Neuron (in vitro differentiated cells): ENCODE measurements around the gene LCNL1.

Source experiments
- H2AFZ ChIP-seq: one replicate; pipeline ENCODE4 v1.6.1; 2013; ENCODE audit warnings: low read depth, mild to moderate bottlenecking, inconsistent platforms, low read length, moderate library complexity
- H3K27me3 ChIP-seq: one replicate; pipeline ENCODE4 v1.6.1; 2013; ENCODE audit warnings: low read length; ENCODE audit not compliant: insufficient read depth
- H3K36me3 ChIP-seq: one replicate; pipeline ENCODE4 v1.6.1; 2013; ENCODE audit warnings: low read length; ENCODE audit not compliant: insufficient read depth
- H3K4me1 ChIP-seq: one replicate; pipeline ENCODE4 v1.6.1; 2013; ENCODE audit warnings: low read length; ENCODE audit not compliant: insufficient read depth
- H3K4me3 ChIP-seq: 2 replicates; pipeline ENCODE4 v1.5.1; 2013; ENCODE audit warnings: mild to moderate bottlenecking, low read length, moderate library complexity
- H3K9me3 ChIP-seq: one replicate; pipeline ENCODE4 v1.6.1; 2013; ENCODE audit warnings: low read length

LCNL1 gene

DNA sequence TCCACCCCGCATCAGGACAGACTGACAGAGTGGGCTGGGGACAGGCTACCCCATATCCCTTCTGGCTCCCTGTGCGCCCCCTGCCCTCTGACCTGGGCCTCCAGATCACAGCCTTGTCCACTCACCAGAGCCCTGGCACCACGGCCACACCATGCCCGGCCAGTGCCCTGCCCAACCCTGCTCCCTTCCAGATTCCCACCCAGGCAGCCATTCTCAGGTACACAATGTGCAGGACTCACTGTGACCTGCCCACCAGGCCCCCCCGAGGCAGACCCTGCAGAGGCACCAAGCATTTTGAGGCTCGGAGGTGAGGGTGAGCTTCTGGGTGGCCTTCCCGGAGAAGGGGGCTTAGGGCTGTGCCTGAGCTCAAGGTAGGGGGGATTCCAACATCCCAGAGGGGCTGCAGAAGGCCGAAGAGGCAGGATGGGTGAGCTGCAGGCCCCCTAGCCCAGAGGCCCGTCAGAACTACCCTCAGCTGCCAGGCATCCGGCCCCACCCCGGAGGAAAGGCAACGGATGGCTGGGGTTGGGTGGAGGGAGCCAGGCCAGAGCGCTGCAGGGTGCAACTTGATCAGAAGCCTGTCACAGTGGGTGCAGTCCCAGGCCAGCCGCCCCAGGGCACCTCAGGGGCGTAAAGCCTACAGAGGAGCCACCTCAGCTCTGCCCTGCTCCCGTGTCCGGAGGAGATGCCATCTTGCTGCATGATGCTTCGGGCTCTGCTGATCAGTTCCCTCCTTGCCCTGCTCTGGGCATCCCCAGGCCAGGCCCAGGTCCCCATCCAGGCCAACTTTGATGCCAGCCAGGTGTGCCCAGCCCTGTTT, at the start of gene LCNL1:
Gene LCNL1 (plus strand): TSS at position 762 of the 820 bp plus-strand sequence. CDS start 594 bp downstream, outside the sequence.
- peaks cover 43% of the 10 kb centered on the region for H3K27me3 ChIP-seq
- no peak within 1 kb of the TSS for H3K4me3 ChIP-seq
- H3K9me3 ChIP-seq, result no peaks in the 10 kb centered on the region
- no peaks in the 10 kb centered on the region for H3K36me3 ChIP-seq
- no peaks in the 10 kb centered on the region for H3K4me1 ChIP-seq
- no peak within 1 kb of the TSS for H2AFZ ChIP-seq

GRCh38 chr9:136934277-136934676, 48.5 kb upstream of the LCNL1 start:
- H3K27me3 ChIP-seq, result no peaks in the 10 kb centered on the region

DNA sequence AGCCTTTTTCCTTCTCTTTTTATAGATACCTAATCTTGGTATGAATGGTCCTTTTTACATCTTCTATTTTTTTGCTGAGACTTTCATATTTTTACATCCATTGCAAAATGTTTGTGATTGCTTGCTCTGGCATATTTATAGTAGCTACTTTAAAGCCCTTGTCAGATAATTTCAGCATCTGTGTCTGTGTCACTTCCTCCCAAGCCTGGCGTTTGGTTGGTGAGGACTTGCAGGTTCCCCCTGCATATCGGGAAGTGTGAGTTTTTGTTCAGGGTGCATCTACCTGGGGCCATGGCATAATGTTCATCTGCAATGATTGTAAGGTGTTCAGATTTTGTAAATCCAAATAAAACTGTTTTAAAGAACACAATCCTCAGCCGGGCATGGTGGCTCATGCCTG, 47.1 kb upstream of the LCNL1 start:
- Histone ChIP-seq H3K9me3 (peaks cover 6% of the 10 kb centered on the region), H3K36me3 (peaks cover 17% of the 10 kb centered on the region), H3K4me1 (no peaks in the 10 kb centered on the region), H3K4me3 (no peak overlapping the region), H2AFZ (no peak overlapping the region), H3K27me3 (no peaks in the 10 kb centered on the region)

More at GRCh38 chr9:136934277-136934676, 48.5 kb upstream of the LCNL1 start:
- H3K4me1 ChIP-seq, result no peaks in the 10 kb centered on the region
- H3K4me3 ChIP-seq, result no peak overlapping the region
- no peak overlapping the region for H2AFZ ChIP-seq
- peaks cover 4% of the 10 kb centered on the region for H3K36me3 ChIP-seq
- H3K9me3 ChIP-seq, result peaks cover 6% of the 10 kb centered on the region

GRCh38 chr9:136936645-136937170, 46.1 kb upstream of the LCNL1 start:
- Histone ChIP-seq H3K4me1 (no peaks in the 10 kb centered on the region), H3K4me3 (no peak overlapping the region), H3K36me3 (peaks cover 27% of the 10 kb centered on the region)

GRCh38 chr9:136937186-136938001, 45.4 kb upstream of the LCNL1 start:
- Histone ChIP-seq H3K4me3 (no peak overlapping the region), H2AFZ (no peak overlapping the region), H3K4me1 (no peaks in the 10 kb centered on the region), H3K27me3 (no peaks in the 10 kb centered on the region), H3K9me3 (peaks cover 6% of the 10 kb centered on the region), H3K36me3 (peaks cover 33% of the 10 kb centered on the region)

More at GRCh38 chr9:136936645-136937170, 46.1 kb upstream of the LCNL1 start:
- Histone ChIP-seq H3K9me3 (peaks cover 6% of the 10 kb centered on the region), H3K27me3 (no peaks in the 10 kb centered on the region), H2AFZ (no peak overlapping the region)

DNA sequence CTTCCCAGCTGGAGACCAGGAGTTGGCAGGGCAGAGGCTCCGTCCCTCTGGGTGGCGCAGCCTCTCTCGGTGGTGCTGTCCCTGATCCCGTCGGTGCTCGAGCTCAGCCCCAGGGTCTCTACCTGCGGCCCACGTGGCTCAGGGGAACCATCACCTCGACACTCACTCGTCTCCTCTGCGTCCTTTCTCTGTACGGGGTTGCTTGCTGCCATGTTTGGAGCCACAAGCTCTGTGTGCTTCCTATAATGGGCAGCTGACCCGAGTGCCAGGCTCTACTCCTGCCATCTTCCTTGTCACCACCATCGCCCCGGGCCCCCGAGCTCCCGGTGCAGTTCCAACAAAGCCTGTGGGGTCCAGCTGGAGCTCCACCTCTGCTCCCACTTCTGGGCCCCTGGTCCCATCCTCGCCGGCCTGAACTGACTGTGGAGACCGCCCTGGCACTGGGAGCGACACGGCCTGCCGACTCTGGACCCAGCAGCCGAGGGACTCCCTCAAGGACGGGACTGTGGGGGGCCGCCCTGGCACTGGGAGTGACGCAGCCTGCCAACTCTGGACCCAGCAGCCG, 43.3 kb upstream of the LCNL1 start:
- Histone ChIP-seq H3K27me3 (no peaks in the 10 kb centered on the region), H2AFZ (no peak overlapping the region), H3K4me3 (no peak overlapping the region), H3K4me1 (peaks cover 5% of the 10 kb centered on the region), H3K36me3 (peaks cover 38% of the 10 kb centered on the region), H3K9me3 (peaks cover 2% of the 10 kb centered on the region)

DNA sequence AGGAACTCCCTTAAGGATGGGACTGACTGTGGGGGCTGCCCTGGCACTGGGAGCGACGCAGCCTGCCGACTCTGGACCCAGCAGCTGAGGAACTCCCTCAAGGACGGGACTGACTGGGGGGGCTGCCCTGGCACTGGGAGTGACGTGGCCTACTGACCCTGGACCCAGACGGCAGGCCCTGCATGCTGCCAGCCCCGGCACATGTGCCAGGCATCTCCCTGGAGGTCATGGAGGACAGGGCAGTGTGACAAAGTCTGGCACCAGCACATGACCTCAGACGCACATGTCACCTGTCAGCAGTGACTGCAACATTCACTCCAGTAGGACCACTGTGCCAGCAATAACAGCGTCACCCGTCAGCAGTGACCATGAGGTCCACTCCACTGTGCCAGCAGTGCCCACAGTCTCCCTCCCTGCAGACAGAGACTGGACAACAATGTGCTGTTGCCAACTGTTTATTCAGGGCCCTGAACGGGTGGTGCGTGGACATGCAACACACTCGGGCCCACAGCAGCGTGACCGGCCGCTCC, 42.7 kb upstream of the LCNL1 start:
- no peaks in the 10 kb centered on the region for H3K27me3 ChIP-seq
- no peak overlapping the region for H2AFZ ChIP-seq
- peaks cover 2% of the 10 kb centered on the region for H3K9me3 ChIP-seq
- peaks cover 5% of the 10 kb centered on the region for H3K4me1 ChIP-seq
- no peak overlapping the region for H3K4me3 ChIP-seq
- peaks cover 38% of the 10 kb centered on the region for H3K36me3 ChIP-seq

DNA sequence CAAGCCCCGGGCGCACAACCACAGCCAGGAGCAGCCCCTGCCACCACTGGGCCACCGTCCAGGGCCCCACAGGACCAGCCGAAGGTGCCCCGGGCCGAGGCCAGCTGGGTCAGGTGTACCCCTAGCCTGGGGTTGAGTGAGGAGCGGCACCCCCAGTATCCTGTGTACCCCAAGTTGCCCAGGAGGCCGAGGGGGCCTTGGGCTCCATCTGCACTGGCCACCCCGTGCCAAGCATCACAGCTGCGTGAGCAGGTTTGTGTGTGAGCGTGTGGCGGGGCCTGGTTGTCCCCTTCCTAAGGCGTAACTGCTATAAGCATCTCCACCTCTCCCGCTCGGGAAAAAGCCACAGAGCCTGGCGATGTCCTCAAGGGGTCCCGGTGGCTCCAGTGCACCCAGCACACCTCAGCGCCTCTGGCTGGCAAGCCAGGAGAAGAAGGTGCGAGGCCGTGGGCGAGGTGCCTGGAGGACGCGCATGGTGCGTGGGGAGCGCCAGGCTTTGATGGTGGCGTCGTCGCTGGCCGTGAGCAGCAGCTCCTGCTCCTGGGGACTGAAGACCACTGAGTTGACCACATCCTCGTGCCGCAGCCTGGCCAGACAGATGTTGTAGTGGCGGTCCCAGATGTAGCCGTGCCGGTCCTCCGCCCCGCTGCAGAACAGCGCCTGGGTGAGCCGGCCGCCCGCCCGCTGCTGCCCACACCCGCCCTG, 42.1 kb upstream of the LCNL1 start:
- H3K9me3 ChIP-seq, result peaks cover 2% of the 10 kb centered on the region
- no peaks in the 10 kb centered on the region for H3K27me3 ChIP-seq
- H3K4me1 ChIP-seq, result peaks cover 5% of the 10 kb centered on the region
- H2AFZ ChIP-seq, result no peak overlapping the region
- no peak overlapping the region for H3K4me3 ChIP-seq
- H3K36me3 ChIP-seq, result peaks cover 38% of the 10 kb centered on the region

GRCh38 chr9:136941231-136942111, 41.3 kb upstream of the LCNL1 start:
- Histone ChIP-seq H3K36me3 (peaks cover 38% of the 10 kb centered on the region), H3K4me3 (no peak overlapping the region), H3K27me3 (no peaks in the 10 kb centered on the region), H3K4me1 (peaks cover 5% of the 10 kb centered on the region), H3K9me3 (peaks cover 2% of the 10 kb centered on the region), H2AFZ (no peak overlapping the region)

- Histone ChIP-seq H2AFZ (no peak overlapping the region), H3K36me3 (peaks cover 38% of the 10 kb centered on the region)
These were observed 40.5 kb upstream of the LCNL1 start for GRCh38 chr9:136942112-136942880.

DNA sequence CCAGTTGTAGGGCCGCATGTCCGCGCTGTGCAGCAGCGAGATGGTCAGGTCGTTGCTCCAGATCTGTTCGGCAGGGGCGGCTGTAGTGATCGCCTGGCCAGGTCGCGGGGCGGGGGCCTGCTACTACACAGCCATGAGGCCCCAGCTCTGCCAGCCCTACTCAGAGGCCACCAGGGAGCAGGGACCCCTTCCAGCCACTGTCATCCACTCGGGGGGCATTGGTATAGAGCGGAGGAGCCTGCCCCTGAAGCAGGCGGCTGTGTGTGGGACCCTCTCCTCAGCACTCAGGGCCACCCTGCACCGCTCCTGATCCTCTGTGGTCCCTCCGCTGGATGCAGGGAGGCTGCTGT, 39.9 kb upstream of the LCNL1 start:
- H3K4me3 ChIP-seq, result no peak overlapping the region
- no peaks in the 10 kb centered on the region for H3K9me3 ChIP-seq
- H3K4me1 ChIP-seq, result peaks cover 5% of the 10 kb centered on the region
- H3K27me3 ChIP-seq, result no peaks in the 10 kb centered on the region
- H2AFZ ChIP-seq, result no peak overlapping the region
- peaks cover 38% of the 10 kb centered on the region for H3K36me3 ChIP-seq

More at GRCh38 chr9:136942112-136942880, 40.5 kb upstream of the LCNL1 start:
- Histone ChIP-seq H3K4me3 (no peak overlapping the region), H3K4me1 (peaks cover 5% of the 10 kb centered on the region), H3K27me3 (no peaks in the 10 kb centered on the region), H3K9me3 (peaks cover 2% of the 10 kb centered on the region)
